ENCODE results near the gene ZNF550. TPM values are rescaled to one million over a fixed set of nuclear protein-coding genes. Genes with fewer than 3 reads are reported as not detected.

Gene ZNF550
- total and polyA plus RNA-seq, 8 donors = 1.1 to 35.0 (median 3.5) TPM

DNA sequence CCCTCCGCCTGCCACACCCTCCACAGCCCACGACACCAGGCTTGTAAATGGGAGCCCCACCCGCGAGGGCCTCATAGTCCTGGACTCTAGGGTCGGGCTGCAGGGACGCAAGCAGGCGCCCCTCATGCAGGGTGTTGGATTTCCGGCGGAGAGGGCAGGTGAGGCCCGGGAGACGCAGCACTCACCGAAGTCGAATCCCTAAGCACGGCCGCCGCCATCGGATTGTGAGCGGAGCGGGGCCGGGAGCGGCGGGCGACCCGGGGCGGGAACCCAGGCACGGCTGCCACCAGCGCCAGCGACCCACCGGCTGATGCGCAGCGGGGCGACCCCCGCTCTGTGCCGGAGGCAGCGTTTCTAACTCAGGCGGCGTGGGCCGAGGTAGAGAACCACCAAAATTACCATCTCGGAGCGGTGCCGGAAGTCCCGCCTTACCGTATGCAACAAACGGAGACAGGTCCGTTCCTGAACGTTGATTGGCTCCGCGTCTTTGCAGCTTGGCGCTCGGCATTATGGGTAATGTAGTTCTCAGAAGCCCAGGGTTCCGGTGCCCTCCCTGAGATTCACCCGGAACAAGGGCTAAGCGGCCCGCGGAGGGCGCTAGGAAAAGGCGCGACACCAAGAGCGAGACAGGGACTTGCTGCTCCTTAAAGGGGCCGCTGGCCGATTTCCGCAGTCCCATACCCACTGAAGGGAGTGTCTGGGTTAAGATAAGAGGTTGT is 19.0 kb upstream of the ZNF550 start, which contains the start of gene ZNF416:
Gene ZNF416, minus strand, starts transcription at position 425 of the 719 bp plus-strand sequence. Its CDS starts 207 bp downstream, at position 218.
- Histone ChIP-seq H3K4me1 (peaks cover 11 to 25% (median 20%) of the 10 kb centered on the region in 4 donors), H3K27me3 (peaks cover 0 to 7% (median 5%) of the 10 kb centered on the region in 3 donors), H3K27ac (peak within 1 kb of the TSS; percentile 24 to 84 (median 70)), H3K4me3 (peak within 1 kb of the TSS; percentile 82 to 100 (median 93)), H3K36me3 (peaks cover 24 to 40% (median 33%) of the 10 kb centered on the region in 4 donors), H3K9me3 (peaks cover 33 to 67% (median 54%) of the 10 kb centered on the region in 4 donors)
- DNase-seq = peak; percentile 97 to 100
- WGBS, 5 donors = 0 to 1% (median 1%) methylated on average over 37 to 62 of the region's 62 CpGs
- no peak for TF ChIP-seq EP300 (IDR thresholded peaks at IDR 0.05)
- TF ChIP-seq, protein P1, sequence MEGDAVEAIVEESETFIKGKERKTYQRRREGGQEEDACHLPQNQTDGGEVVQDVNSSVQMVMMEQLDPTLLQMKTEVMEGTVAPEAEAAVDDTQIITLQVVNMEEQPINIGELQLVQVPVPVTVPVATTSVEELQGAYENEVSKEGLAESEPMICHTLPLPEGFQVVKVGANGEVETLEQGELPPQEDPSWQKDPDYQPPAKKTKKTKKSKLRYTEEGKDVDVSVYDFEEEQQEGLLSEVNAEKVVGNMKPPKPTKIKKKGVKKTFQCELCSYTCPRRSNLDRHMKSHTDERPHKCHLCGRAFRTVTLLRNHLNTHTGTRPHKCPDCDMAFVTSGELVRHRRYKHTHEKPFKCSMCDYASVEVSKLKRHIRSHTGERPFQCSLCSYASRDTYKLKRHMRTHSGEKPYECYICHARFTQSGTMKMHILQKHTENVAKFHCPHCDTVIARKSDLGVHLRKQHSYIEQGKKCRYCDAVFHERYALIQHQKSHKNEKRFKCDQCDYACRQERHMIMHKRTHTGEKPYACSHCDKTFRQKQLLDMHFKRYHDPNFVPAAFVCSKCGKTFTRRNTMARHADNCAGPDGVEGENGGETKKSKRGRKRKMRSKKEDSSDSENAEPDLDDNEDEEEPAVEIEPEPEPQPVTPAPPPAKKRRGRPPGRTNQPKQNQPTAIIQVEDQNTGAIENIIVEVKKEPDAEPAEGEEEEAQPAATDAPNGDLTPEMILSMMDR (IDR thresholded peaks at IDR 0.05) = peak in 1 of 7 experiments; percentile 29
- peak; percentile 22 to 84 (median 60) for TF ChIP-seq POLR2AphosphoS5 (IDR thresholded peaks at IDR 0.05)
- no peak for TF ChIP-seq POLR2A (IDR thresholded peaks at IDR 0.05)
- intact Hi-C loops (cut with DNase I; ENCODE audit: low total_unique reads) = no loop called here

DNA sequence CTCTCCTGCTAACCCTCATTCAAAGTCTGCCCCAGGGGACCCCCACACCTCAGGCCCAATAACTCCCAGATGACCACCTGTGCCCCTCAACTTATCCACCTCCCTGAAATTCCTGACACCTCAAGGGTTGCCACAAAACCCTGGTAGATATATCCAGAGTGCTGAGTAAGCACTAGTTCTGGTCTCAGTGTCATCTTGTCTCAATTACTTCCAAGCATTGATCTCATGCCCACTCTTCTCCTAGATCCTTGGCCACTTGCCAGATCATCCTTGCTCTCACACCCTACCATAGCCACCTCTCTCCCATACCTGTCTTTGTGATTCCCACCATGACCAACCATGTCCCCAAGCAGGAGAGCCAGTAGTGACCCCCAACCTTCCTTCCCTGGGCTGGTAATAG is 17.0 kb upstream of the ZNF550 start:
- H3K4me1 ChIP-seq = peaks cover 6 to 18% (median 14%) of the 10 kb centered on the region in 4 donors
- no peaks in the 10 kb centered on the region for H3K27me3 ChIP-seq
- DNase-seq = no peak
- intact Hi-C loops (cut with DNase I; ENCODE audit: low total_unique reads) = no loop called here
- no peak overlapping the region for H3K27ac ChIP-seq
- peaks cover 37 to 59% (median 53%) of the 10 kb centered on the region in 4 donors for H3K36me3 ChIP-seq
- peaks cover 48 to 67% (median 63%) of the 10 kb centered on the region in 4 donors for H3K9me3 ChIP-seq
- no peak overlapping the region for H3K4me3 ChIP-seq
- TF ChIP-seq, protein P1 (IDR thresholded peaks at IDR 0.05) = no peak
- no peak for TF ChIP-seq EP300 (IDR thresholded peaks at IDR 0.05)
- TF ChIP-seq POLR2A (IDR thresholded peaks at IDR 0.05) = no peak
- no peak for TF ChIP-seq POLR2AphosphoS5 (IDR thresholded peaks at IDR 0.05)

DNA sequence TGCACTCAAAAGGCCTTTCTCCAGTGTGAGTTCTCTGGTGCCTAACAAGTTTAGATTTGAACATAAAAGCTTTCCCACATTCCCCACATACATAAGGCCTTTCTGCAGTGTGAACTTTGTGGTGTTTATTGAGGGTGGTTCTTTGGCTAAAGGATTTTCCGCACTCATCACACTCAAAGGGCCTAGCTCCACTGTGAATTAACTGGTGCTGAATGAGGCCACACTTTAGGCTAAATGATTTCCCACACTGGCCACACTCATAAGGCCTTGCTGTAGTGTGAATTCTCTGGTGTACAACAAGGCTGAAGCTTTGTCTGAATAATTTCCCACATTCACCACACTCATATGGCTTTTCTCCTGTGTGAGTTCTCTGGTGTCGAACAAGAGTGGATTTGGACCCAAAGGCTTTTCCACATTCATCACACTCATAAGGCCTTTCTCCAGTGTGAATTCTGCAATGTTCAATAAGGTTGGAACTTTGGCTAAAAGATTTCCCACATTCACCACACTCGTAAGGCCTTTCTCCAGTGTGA is 12.8 kb upstream of the ZNF550 start:
- peaks cover 0 to 2% (median under 1%) of the 10 kb centered on the region in 4 donors for H3K4me1 ChIP-seq
- no peak overlapping the region for H3K4me3 ChIP-seq
- intact Hi-C loops (cut with DNase I; ENCODE audit: low total_unique reads) = no loop called here
- peaks cover 37 to 73% (median 57%) of the 10 kb centered on the region in 4 donors for H3K36me3 ChIP-seq
- no peaks in the 10 kb centered on the region for H3K27me3 ChIP-seq
- TF ChIP-seq POLR2AphosphoS5 (IDR thresholded peaks at IDR 0.05) (no peak), EP300 (IDR thresholded peaks at IDR 0.05) (no peak), POLR2A (IDR thresholded peaks at IDR 0.05) (no peak)
- TF ChIP-seq, protein P1 (IDR thresholded peaks at IDR 0.05) = no peak
- DNase-seq = no peak
- H3K9me3 ChIP-seq = peaks cover 79 to 100% (median 99%) of the 10 kb centered on the region in 4 donors
- 95 to 99% (median 98%) methylated on average over 3 of the region's 3 CpGs for WGBS, 5 donors
- no peak overlapping the region for H3K27ac ChIP-seq

DNA sequence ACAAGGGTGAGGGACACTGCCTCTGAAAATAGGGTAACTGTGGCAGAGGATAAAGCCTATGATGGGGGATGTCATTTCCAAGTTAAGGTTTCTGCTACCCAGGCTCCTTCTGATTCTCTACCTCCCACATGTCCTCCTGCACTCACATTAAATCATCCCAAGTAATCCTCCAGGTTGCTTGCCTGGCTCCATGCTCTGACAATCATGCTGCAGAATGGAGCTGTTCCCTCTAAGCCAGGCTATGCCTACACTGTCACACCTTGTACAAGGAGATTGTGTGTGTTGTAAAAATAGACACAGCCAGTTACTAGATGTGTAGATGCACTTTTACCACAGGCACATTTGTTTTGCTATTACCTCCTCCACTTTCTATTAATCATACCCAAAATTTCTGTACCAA is 11.0 kb upstream of the ZNF550 start:
- intact Hi-C loops (cut with DNase I; ENCODE audit: low total_unique reads) = no loop called here
- Histone ChIP-seq H3K9me3 (peaks cover 86 to 100% (median 100%) of the 10 kb centered on the region in 4 donors), H3K27ac (no peak overlapping the region), H3K4me1 (no peaks in the 10 kb centered on the region), H3K27me3 (no peaks in the 10 kb centered on the region), H3K4me3 (no peak overlapping the region), H3K36me3 (peaks cover 34 to 55% (median 44%) of the 10 kb centered on the region in 4 donors)
- no peak for DNase-seq
- TF ChIP-seq POLR2A (IDR thresholded peaks at IDR 0.05) (no peak), EP300 (IDR thresholded peaks at IDR 0.05) (no peak), POLR2AphosphoS5 (IDR thresholded peaks at IDR 0.05) (no peak)
- TF ChIP-seq, protein P1 (IDR thresholded peaks at IDR 0.05) = no peak

All from stomach (tissue), 9 donors.